Loucy (cell line): ENCODE data around the gene SLC9A9.

Experiments
- EZH2phosphoT487 ChIP-seq: fragments of 200-600 bp; IDR thresholded peaks from 2 replicates; pipeline ENCODE4 v1.6.1; 2018; ENCODE audit warnings: antibody characterized with exemption, mild to moderate bottlenecking, moderate library complexity, borderline replicate concordance
- TF ChIP-seq, protein P1 (sequence below): fragments of 200-600 bp; sonication (generic); conservative IDR thresholded peaks from 2 replicates; pipeline ENCODE4 v1.5.1; 2014; ENCODE audit warnings: mild to moderate bottlenecking, antibody characterized with exemption, low read length

DNA sequence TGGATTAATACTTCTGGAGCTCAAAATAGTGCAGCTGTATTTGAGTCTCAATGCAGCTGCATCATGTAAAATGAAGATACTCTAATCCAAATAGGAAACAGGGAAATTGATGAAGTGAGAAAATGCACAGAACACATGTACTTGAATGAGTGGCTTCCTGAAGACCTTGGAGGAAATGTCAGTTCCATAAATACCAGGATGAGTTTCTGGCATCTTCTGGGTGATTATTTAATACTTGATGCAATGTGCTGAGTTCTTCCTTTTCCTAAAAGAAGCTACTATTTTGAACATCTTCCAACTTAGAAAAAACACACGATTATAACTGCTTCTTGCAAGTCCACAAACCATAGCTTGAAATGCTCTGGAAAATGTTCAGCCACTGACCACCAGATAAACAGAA, 162.8 kb downstream of the SLC9A9 start:
- TF ChIP-seq, protein P1, sequence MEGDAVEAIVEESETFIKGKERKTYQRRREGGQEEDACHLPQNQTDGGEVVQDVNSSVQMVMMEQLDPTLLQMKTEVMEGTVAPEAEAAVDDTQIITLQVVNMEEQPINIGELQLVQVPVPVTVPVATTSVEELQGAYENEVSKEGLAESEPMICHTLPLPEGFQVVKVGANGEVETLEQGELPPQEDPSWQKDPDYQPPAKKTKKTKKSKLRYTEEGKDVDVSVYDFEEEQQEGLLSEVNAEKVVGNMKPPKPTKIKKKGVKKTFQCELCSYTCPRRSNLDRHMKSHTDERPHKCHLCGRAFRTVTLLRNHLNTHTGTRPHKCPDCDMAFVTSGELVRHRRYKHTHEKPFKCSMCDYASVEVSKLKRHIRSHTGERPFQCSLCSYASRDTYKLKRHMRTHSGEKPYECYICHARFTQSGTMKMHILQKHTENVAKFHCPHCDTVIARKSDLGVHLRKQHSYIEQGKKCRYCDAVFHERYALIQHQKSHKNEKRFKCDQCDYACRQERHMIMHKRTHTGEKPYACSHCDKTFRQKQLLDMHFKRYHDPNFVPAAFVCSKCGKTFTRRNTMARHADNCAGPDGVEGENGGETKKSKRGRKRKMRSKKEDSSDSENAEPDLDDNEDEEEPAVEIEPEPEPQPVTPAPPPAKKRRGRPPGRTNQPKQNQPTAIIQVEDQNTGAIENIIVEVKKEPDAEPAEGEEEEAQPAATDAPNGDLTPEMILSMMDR: no peak
- TF ChIP-seq EZH2phosphoT487: no peak
